Measurements from ENCODE around the gene FHAD1.

Gene FHAD1

DNA sequence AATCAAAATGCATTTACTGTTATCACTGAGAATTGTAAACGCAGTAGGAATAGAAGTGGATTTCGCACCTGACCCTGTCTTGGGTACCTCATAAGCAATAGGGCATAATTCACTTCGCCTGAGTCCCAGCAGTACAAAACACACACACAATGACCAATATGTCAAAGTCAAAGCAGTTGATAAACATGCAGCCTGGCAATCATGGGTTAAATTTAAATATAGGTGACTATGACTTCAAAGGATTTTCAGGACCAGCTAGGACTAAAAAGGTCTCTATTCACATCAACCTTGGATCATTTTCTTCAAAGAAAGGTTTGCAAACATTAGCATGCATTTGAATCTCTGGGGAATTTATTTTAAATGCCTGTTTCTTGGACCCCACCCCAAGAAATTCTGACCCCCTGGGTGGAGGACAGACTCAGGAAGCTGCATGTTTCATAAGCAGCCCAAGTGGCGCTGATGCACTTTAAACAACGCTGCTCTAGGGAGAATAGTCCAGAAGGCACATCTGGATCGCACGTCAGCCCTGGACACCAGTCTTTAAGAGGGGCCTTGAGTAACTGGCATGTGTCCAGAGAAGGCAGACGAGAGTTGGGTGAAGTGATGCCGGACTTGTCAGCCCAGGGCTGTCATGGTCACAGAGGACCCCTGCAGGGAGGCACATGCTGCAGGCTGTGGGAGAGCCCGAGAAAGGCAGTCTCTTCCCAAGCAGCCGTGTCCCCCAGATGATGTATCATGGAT, 107.0 kb downstream of the FHAD1 start:
- Histone ChIP-seq H3K4me2 (ENCODE audit: low read depth, low read length) (no peak overlapping the region), H3K9me3 (replicated peaks; ENCODE audit: insufficient read depth, low read length) (no peaks in the 10 kb centered on the region), H3K4me3 (ENCODE audit: low read length) (no peak overlapping the region), H3F3A (ENCODE audit: insufficient read depth, low read length) (no peaks in the 10 kb centered on the region), H3K4me1 (ENCODE audit: low read length) (peaks cover 8% of the 10 kb centered on the region), H2AFZ (ENCODE audit: low read length) (no peak overlapping the region), H3K79me2 (ENCODE audit: low read length) (no peaks in the 10 kb centered on the region), H3K9me2 (replicated peaks; ENCODE audit: insufficient read depth, low read length) (no peaks in the 10 kb centered on the region), H4K20me1 (ENCODE audit: insufficient read depth, low read length) (no peaks in the 10 kb centered on the region), H3K27me3 (replicated peaks; ENCODE audit: insufficient read depth, low read length) (no peaks in the 10 kb centered on the region), H3K36me3 (replicated peaks; ENCODE audit: insufficient read depth, low read length) (no peaks in the 10 kb centered on the region), H3K27ac (ENCODE audit: low read length) (no peak overlapping the region), H3K9ac (ENCODE audit: low read length) (no peak overlapping the region)
- TF ChIP-seq, protein P1, sequence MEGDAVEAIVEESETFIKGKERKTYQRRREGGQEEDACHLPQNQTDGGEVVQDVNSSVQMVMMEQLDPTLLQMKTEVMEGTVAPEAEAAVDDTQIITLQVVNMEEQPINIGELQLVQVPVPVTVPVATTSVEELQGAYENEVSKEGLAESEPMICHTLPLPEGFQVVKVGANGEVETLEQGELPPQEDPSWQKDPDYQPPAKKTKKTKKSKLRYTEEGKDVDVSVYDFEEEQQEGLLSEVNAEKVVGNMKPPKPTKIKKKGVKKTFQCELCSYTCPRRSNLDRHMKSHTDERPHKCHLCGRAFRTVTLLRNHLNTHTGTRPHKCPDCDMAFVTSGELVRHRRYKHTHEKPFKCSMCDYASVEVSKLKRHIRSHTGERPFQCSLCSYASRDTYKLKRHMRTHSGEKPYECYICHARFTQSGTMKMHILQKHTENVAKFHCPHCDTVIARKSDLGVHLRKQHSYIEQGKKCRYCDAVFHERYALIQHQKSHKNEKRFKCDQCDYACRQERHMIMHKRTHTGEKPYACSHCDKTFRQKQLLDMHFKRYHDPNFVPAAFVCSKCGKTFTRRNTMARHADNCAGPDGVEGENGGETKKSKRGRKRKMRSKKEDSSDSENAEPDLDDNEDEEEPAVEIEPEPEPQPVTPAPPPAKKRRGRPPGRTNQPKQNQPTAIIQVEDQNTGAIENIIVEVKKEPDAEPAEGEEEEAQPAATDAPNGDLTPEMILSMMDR (IDR thresholded peaks at IDR 0.05; ENCODE audit: low read length): no peak
- TF ChIP-seq EZH2phosphoT487 (IDR thresholded peaks at IDR 0.05; ENCODE audit: low read length) (no peak), EZH2 (optimal IDR thresholded peaks at IDR 0.05; ENCODE audit: low read depth, low read length) (no peak)
- DNase-seq: no peak

DNA sequence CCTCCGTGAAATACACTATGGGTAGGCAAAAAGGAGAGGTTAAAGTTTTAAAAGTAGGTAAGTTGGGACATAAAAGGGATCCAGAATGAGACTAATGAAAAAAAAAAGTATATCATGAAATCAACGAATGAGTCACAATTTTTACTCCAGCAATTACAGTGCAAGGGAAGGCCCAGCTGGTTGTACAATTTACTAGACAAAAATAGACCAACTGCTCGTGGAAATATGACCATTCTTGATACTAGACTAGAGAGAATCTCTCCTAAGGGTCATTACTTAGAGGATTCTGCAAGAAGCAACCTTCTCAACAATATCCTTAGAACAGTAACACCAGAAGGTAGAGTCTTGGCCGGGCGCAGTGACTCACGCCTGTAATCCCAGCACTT, 107.5 kb downstream of the FHAD1 start:
- H3K27ac ChIP-seq (ENCODE audit: low read length): no peak overlapping the region
- no peaks in the 10 kb centered on the region for H3F3A ChIP-seq (ENCODE audit: insufficient read depth, low read length)
- no peaks in the 10 kb centered on the region for H3K36me3 ChIP-seq (replicated peaks; ENCODE audit: insufficient read depth, low read length)
- no peaks in the 10 kb centered on the region for H3K9me3 ChIP-seq (replicated peaks; ENCODE audit: insufficient read depth, low read length)
- H3K4me2 ChIP-seq (ENCODE audit: low read depth, low read length): no peak overlapping the region
- no peaks in the 10 kb centered on the region for H3K27me3 ChIP-seq (replicated peaks; ENCODE audit: insufficient read depth, low read length)
- H2AFZ ChIP-seq (ENCODE audit: low read length): no peak overlapping the region
- TF ChIP-seq EZH2phosphoT487 (IDR thresholded peaks at IDR 0.05; ENCODE audit: low read length): no peak
- no peak for TF ChIP-seq EZH2 (optimal IDR thresholded peaks at IDR 0.05; ENCODE audit: low read depth, low read length)
- TF ChIP-seq, protein P1 (IDR thresholded peaks at IDR 0.05; ENCODE audit: low read length): no peak
- H3K9me2 ChIP-seq (replicated peaks; ENCODE audit: insufficient read depth, low read length): no peaks in the 10 kb centered on the region
- no peaks in the 10 kb centered on the region for H4K20me1 ChIP-seq (ENCODE audit: insufficient read depth, low read length)
- no peak overlapping the region for H3K4me3 ChIP-seq (ENCODE audit: low read length)
- peaks cover 8% of the 10 kb centered on the region for H3K4me1 ChIP-seq (ENCODE audit: low read length)
- H3K9ac ChIP-seq (ENCODE audit: low read length): no peak overlapping the region
- no peak for DNase-seq
- no peaks in the 10 kb centered on the region for H3K79me2 ChIP-seq (ENCODE audit: low read length)

GRCh38 chr1:15355968-15356625, 109.1 kb downstream of the FHAD1 start:
- H3K4me3 ChIP-seq (ENCODE audit: low read length): no peak overlapping the region
- no peaks in the 10 kb centered on the region for H3K9me2 ChIP-seq (replicated peaks; ENCODE audit: insufficient read depth, low read length)
- no peaks in the 10 kb centered on the region for H4K20me1 ChIP-seq (ENCODE audit: insufficient read depth, low read length)
- H3K36me3 ChIP-seq (replicated peaks; ENCODE audit: insufficient read depth, low read length): no peaks in the 10 kb centered on the region
- no peaks in the 10 kb centered on the region for H3K27me3 ChIP-seq (replicated peaks; ENCODE audit: insufficient read depth, low read length)
- H3K9me3 ChIP-seq (replicated peaks; ENCODE audit: insufficient read depth, low read length): no peaks in the 10 kb centered on the region
- no peak overlapping the region for H3K4me2 ChIP-seq (ENCODE audit: low read depth, low read length)
- TF ChIP-seq, protein P1 (IDR thresholded peaks at IDR 0.05; ENCODE audit: low read length): no peak
- no peak for TF ChIP-seq EZH2 (optimal IDR thresholded peaks at IDR 0.05; ENCODE audit: low read depth, low read length)
- no peak for TF ChIP-seq EZH2phosphoT487 (IDR thresholded peaks at IDR 0.05; ENCODE audit: low read length)
- no peak overlapping the region for H3K27ac ChIP-seq (ENCODE audit: low read length)
- no peaks in the 10 kb centered on the region for H3F3A ChIP-seq (ENCODE audit: insufficient read depth, low read length)
- no peak overlapping the region for H2AFZ ChIP-seq (ENCODE audit: low read length)
- H3K79me2 ChIP-seq (ENCODE audit: low read length): no peaks in the 10 kb centered on the region
- peaks cover 8% of the 10 kb centered on the region for H3K4me1 ChIP-seq (ENCODE audit: low read length)
- H3K9ac ChIP-seq (ENCODE audit: low read length): no peak overlapping the region
- DNase-seq: no peak

Measured in MM.1S (cell line).